Panc1 (cell line): ENCODE results near the gene SLC25A36. TPM values are rescaled to one million over a fixed set of nuclear protein-coding genes. Genes with fewer than 3 reads are reported as not detected.

Source experiments
- ATAC-seq: fragments of 200-7000 bp; cut with Tn5 transposase; 2 replicates; pipeline ENCODE4 v1.9.1; 2020; ENCODE audit warnings: mild to moderate bottlenecking, moderate library complexity
- Bru-seq: library from RNA; stranded (reverse); fragments of 400-500 nt; gene quantifications from one replicate; lab custom pipeline; 2021; lab: Mats Ljungman, UMichigan
- BruChase-seq, 2 experiments: library from RNA; stranded (reverse); fragments of 400-500 nt; gene quantifications; one replicate each; lab custom pipeline; 2021; lab: Mats Ljungman, UMichigan
- BruUV-seq: library from RNA; stranded (reverse); fragments of 400-500 nt; replicated peaks from 2 replicates; lab custom pipeline; 2021; lab: Mats Ljungman, UMichigan
- CTCF ChIA-PET: fragments of 300-600 bp; sonication (Branson Sonifier 250); formaldehyde crosslinking; loops from one replicate; lab custom pipeline; 2022; ENCODE audit warnings: antibody characterized with exemption; lab: Charles Lee
- POLR2A ChIA-PET: fragments of 300-600 bp; sonication (Branson Sonifier 250); formaldehyde crosslinking; loops from one replicate; lab custom pipeline; 2022; ENCODE audit warnings: antibody characterized with exemption; lab: Charles Lee
- DNase-seq: peaks from one replicate; pipeline ENCODE4 v3.0.0-alpha.2; 2010; ENCODE audit warnings: low read depth, low spot score
- H3K27ac ChIP-seq: 2 replicates; pipeline ENCODE4 v1.5.1; 2011; ENCODE audit warnings: mild to moderate bottlenecking, low read length, inconsistent platforms
- H3K27me3 ChIP-seq: fragments of 200-500 bp; sonication (Bioruptor generic); 2 replicates; pipeline ENCODE4 v1.6.0; 2014; ENCODE audit warnings: low read length, inconsistent platforms; ENCODE audit not compliant: control insufficient read depth, insufficient read depth
- H3K36me3 ChIP-seq: fragments of 200-500 bp; sonication (Bioruptor generic); 2 replicates; pipeline ENCODE4 v1.5.1; 2014; ENCODE audit warnings: inconsistent platforms, mild to moderate bottlenecking, low read length, moderate library complexity; ENCODE audit not compliant: control insufficient read depth, insufficient read depth
- H3K4me1 ChIP-seq: 2 replicates; pipeline ENCODE4 v1.5.1; 2011; ENCODE audit warnings: inconsistent platforms, mild to moderate bottlenecking, low read length, moderate library complexity; ENCODE audit not compliant: control insufficient read depth, insufficient read depth
- H3K4me3 ChIP-seq, 2 experiments: 2 replicates each; pipeline ENCODE4 v1.5.1; 2011 to 2012; ENCODE audit warnings: low read depth in 2 of 2, low read length in 2 of 2, mild to moderate bottlenecking in 2 of 2, inconsistent platforms in 1 of 2, moderate library complexity in 1 of 2
- H3K9me3 ChIP-seq: fragments of 200-500 bp; sonication (Bioruptor generic); 2 replicates; pipeline ENCODE4 v1.5.1; 2014; ENCODE audit warnings: low read depth, mild to moderate bottlenecking, inconsistent platforms, low read length, moderate library complexity; ENCODE audit not compliant: control insufficient read depth, insufficient read depth
- CTCF ChIP-seq: fragments of 450-650 bp; IDR thresholded peaks from 2 replicates; pipeline ENCODE4 v1.5.1; 2017; ENCODE audit warnings: mild to moderate bottlenecking
- POLR2AphosphoS5 ChIP-seq: IDR thresholded peaks from 2 replicates; pipeline ENCODE4 v1.6.1; 2012; ENCODE audit warnings: mild to moderate bottlenecking, low read depth, low read length, moderate library complexity
- REST ChIP-seq, 2 experiments: IDR thresholded peaks; 2 replicates each; pipeline ENCODE4 v1.6.1; 2011 to 2012; ENCODE audit warnings: low read depth in 2 of 2, control low read depth in 1 of 2, low read length in 1 of 2, mild to moderate bottlenecking in 1 of 2, moderate library complexity in 1 of 2; ENCODE audit not compliant: insufficient read depth in 1 of 2
- SIN3A ChIP-seq: IDR thresholded peaks from 2 replicates; pipeline ENCODE4 v1.6.1; 2012; ENCODE audit warnings: low read depth, mild to moderate bottlenecking, low read length, moderate library complexity, borderline replicate concordance; ENCODE audit not compliant: insufficient read depth
- TCF7L2 ChIP-seq: IDR thresholded peaks from 2 replicates; pipeline ENCODE4 v1.6.1; 2011; ENCODE audit warnings: mild to moderate bottlenecking, low read depth, low read length, inconsistent platforms
- in situ Hi-C: cut with HindIII; loops from 2 replicates; pipeline ENCODE4 v1.10.0; 2016; ENCODE audit warnings: low sequenced_read_pairs, low pct_unique_long_range_greater_than_20kb
- intact Hi-C: fragments of 100-400 bp; cut with micrococcal nuclease; formaldehyde crosslinking; loops from one replicate; pipeline ENCODE4 v1.10.0; 2022; ENCODE audit not compliant: unreplicated experiment
- long read RNA-seq: library from polyadenylated mRNA; unstranded; transcript quantifications from one replicate; pipeline ENCODE4 v2.0.0, GENCODE V29; 2021; ENCODE audit not compliant: unreplicated experiment
- polyA plus RNA-seq: library from polyadenylated mRNA; unstranded; fragments of >200 nt; gene quantifications from one replicate; pipeline ENCODE4 v1.2.1, GENCODE V29; 2012; ENCODE audit warnings: missing spikeins; ENCODE audit not compliant: insufficient read length
- total RNA-seq: library from RNA; stranded (reverse); gene quantifications from one replicate; pipeline ENCODE4 v1.2.1, GENCODE V29; 2021; ENCODE audit not compliant: unreplicated experiment

SLC25A36 gene
- total RNA-seq (69.5 TPM), Bru-seq, nascent RNA (percentile 94 among the genes with signal in this experiment), BruChase-seq, experiment 1, labeled RNA remaining after a 2-hour chase (percentile 95 among the genes with signal in this experiment), BruChase-seq, experiment 2, labeled RNA remaining after a 6-hour chase (percentile 90 among the genes with signal in this experiment)
- 28.8 TPM for polyA plus RNA-seq
- long read RNA-seq, transcript SLC25A36-201 (7 exons, 1,301 nt) = major isoform, 52 of 124 reads
- long read RNA-seq, partial matches to known transcripts = 1 of 124 reads
- long read RNA-seq, other reads (novel, unspliced or antisense) = 63 of 124 reads

GRCh38 chr3:140941434-140942220, at the start of gene SLC25A36:
Gene SLC25A36 (plus strand): TSS chr3:140941836. CDS start chr3:140942055, 219 bp downstream.
- H3K27me3 ChIP-seq = no peaks in the 10 kb centered on the region
- peak within 1 kb of the TSS; percentile 61 to 88 for H3K4me3 ChIP-seq
- TF ChIP-seq TCF7L2 (peak; percentile 99), REST (IDR thresholded peaks at IDR 0.05; ENCODE audit: insufficient read depth in 1 of 2, low read depth in 2 of 2, low read length in 1 of 2) (no peak), SIN3A (peak; percentile 77)
- H3K9me3 ChIP-seq = no peaks in the 10 kb centered on the region
- ATAC-seq (peak; percentile 99), DNase-seq (peak; percentile 93)
- no peaks in the 10 kb centered on the region; the same call in 1 of the 2 replicates for H3K36me3 ChIP-seq
- H3K4me1 ChIP-seq = peaks cover 11% of the 10 kb centered on the region
- POLR2A ChIA-PET = interaction anchor here (0.6 to 0.7 kb wide), 2 partner anchors 57 to 109 kb away, joined by 4 to 6 read pairs; no protein-coding TSS in a partner anchor
- peak within 1 kb of the TSS; percentile 85 for H3K27ac ChIP-seq
- in situ Hi-C loops = no loop called here
- intact Hi-C loops = no loop called here
- CTCF ChIA-PET = no interaction called here
- BruUV-seq = no TSS peak

GRCh38 chr3:140896997-140897396, 44.6 kb upstream of the SLC25A36 start:
- CTCF ChIA-PET = no interaction called here
- intact Hi-C loops = no loop called here
- TF ChIP-seq POLR2AphosphoS5 = no peak
- no peak for TF ChIP-seq REST (IDR thresholded peaks at IDR 0.05; ENCODE audit: insufficient read depth in 1 of 2, low read depth in 2 of 2, low read length in 1 of 2)
- TF ChIP-seq CTCF = no peak
- no peak for TF ChIP-seq TCF7L2
- no peak for TF ChIP-seq SIN3A
- Histone ChIP-seq H3K36me3 (no peaks in the 10 kb centered on the region), H3K4me3 (no peak overlapping the region), H3K9me3 (no peaks in the 10 kb centered on the region), H3K27me3 (peaks cover 5% of the 10 kb centered on the region), H3K4me1 (no peaks in the 10 kb centered on the region), H3K27ac (no peak overlapping the region)
- BruUV-seq = no TSS peak
- POLR2A ChIA-PET = no interaction called here
- DNase-seq = no peak
- ATAC-seq = no peak
- in situ Hi-C loops = no loop called here
